GM18858 (cell line): ENCODE results near the gene TMEM33.

Source experiments
- ATAC-seq: cut with Tn5 transposase; IDR thresholded peaks from one replicate; pipeline ENCODE4 v1.9.1; 2021; ENCODE audit not compliant: unreplicated experiment

TMEM33 gene

DNA sequence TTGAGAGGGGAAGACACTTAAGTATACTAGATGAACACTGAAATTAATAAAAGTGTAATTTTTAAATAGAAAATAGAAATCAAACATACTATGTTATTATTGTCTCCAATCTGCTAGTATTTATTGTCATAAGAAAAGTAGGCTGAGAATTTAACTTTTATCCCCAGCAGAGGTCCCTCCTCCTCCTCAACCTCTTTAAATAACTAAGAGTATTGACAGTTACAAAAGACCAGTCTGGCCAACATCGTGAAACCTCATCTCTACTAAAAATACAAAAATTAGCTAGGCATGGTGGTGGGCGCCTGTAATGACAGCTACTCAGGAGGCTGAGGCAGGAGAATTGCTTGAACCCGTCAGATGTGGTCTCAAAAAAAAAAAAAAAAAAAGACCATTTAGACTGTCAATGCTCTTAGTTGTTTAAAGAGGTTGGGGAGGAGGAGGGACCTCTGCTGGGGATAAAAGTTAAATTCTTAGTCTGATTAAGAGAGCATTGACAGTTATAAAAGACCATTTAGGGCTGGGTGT, 59.3 kb downstream of the TMEM33 start:
- no peak for ATAC-seq

DNA sequence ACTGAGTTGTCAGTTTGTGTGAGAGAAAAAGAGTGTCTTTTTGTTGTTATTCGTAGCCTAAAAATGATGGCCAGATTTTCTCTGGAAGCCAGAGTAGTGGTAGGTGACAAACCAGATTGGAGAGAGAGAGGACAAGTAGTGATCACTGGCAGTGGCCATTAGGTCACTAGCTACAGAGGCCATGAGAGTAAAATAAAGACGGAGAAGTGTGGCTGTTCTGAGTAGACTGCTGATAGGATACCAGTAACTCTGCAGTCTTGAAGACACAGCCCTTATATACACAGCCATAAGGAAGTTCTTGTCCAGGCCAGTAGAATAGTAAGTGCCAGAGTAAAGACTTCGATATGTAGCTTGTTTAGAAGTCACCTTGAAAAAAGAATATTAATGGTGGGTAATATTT, 62.8 kb downstream of the TMEM33 start:
- no peak for ATAC-seq

DNA sequence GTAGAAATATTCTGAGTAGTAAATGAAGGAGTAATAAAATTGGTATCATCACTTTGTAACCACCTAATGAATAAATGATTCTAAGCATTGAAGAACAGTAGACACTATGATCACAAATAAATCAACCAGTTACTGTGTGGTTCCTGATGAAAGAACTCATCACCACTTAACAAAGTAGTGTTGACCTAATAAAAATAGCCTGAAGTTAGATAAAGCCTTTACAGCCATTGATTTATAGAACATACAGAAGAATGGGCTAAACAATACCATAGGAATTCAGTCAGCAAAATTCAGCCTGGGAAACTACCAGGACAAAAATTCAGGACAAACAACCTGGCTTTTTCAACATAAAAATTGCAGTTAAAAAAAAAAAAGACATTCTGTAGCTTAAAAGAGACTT, 64.1 kb downstream of the TMEM33 start:
- ATAC-seq = no peak

DNA sequence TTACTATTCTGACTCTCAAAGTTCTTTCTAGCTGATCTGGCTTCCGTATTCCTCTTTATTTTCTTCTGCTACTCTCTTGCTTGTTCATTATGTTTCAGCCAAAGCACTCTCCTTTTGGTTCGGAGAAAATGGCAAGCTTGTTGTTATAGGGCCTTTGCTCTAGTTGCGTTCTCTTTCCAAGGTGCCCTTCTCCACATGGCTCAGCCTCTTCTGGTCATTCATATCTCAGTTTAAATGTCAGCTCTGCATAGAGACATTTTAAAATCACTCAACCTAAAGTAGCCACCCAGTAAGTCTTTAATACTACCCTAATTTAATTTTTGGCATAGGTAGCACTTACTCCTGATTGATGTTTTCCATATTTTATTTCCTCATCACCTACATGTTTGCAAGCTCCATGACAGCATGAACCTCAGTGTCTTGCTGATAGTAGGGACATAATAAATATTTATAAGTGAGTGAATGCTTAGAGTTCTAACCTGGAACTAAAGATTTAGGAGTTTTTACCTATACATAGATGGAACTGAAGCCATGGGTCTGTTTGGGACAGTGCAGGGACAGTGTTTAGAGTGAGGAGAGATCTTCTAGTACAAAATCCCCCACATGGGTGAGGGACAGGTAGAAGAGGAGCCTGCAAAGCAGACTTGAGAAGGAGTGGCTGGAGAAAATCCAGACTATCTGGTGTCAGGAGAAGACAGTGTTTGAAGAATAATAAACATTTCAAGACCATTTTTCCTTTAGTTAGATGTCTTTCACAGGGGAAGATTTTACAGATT, 73.0 kb downstream of the TMEM33 start:
- no peak for ATAC-seq
